Esophagus mucosa (tissue), 1 donor: ENCODE measurements around the gene PRXL2A. TPM values are rescaled to one million over a fixed set of nuclear protein-coding genes. Genes with fewer than 3 reads are reported as not detected.
"Not testable (repeated sequence)": the region's sequence is repeated elsewhere in the genome, so short reads cannot be mapped to it uniquely, and the experiment has no call there.

Source experiments
- ATAC-seq: fragments of 200-7000 bp; cut with Tn5 transposase; one replicate; pipeline ENCODE4 v1.9.1; 2020
- total RNA-seq: library from RNA; stranded (reverse); gene quantifications from one replicate; pipeline ENCODE4 v1.2.4, GENCODE V29; 2023
- donor health status: DM: yes; HTN: yes; CAD: no.

PRXL2A gene
- total RNA-seq, 1 donor from 2014 or later, result 209 TPM

GRCh38 chr10:80411681-80412220 lies 3.4 kb downstream of the PRXL2A start:
- peak; percentile 49 for ATAC-seq

- no peak for ATAC-seq
Measured at GRCh38 chr10:80412486-80412885, 4.1 kb downstream of the PRXL2A start.

GRCh38 chr10:80413271-80413996 lies 5.1 kb downstream of the PRXL2A start:
- ATAC-seq, result peak; percentile 90

- ATAC-seq, result peak; percentile 41
Measured at GRCh38 chr10:80414142-80414895, 6.0 kb downstream of the PRXL2A start.

GRCh38 chr10:80415734-80416478 lies 7.6 kb downstream of the PRXL2A start:
- ATAC-seq, result no peak

- ATAC-seq, result no peak
Measured at GRCh38 chr10:80416479-80417098, 8.2 kb downstream of the PRXL2A start.

- not testable (repeated sequence) for ATAC-seq
Measured at GRCh38 chr10:80417256-80417655, 8.9 kb downstream of the PRXL2A start.

GRCh38 chr10:80421050-80421706 lies 12.8 kb downstream of the PRXL2A start:
- no peak for ATAC-seq

- ATAC-seq, result no peak
Measured at GRCh38 chr10:80421707-80422536, 13.6 kb downstream of the PRXL2A start.

GRCh38 chr10:80425901-80426300 lies 17.6 kb downstream of the PRXL2A start:
- ATAC-seq, result no peak

- ATAC-seq, result no peak
Measured at GRCh38 chr10:80427541-80427940, 19.2 kb downstream of the PRXL2A start.

- peak; percentile 97 for ATAC-seq
Measured at GRCh38 chr10:80429521-80429973, 21.2 kb downstream of the PRXL2A start.

- ATAC-seq, result no peak
Measured at GRCh38 chr10:80433134-80433533, 24.8 kb downstream of the PRXL2A start.

- peak; percentile 16 for ATAC-seq
Measured at GRCh38 chr10:80436446-80437098, 28.2 kb downstream of the PRXL2A start.

GRCh38 chr10:80437227-80437626 lies 28.9 kb downstream of the PRXL2A start:
- peak; percentile 29 for ATAC-seq

- no peak for ATAC-seq
Measured at GRCh38 chr10:80441831-80442230, 33.5 kb downstream of the PRXL2A start.

- no peak for ATAC-seq
Measured at GRCh38 chr10:80442879-80443278, 34.5 kb downstream of the PRXL2A start.

- ATAC-seq, result peak; percentile 67
Measured at GRCh38 chr10:80443531-80443974, 35.2 kb downstream of the PRXL2A start.

- ATAC-seq, result no peak
Measured at GRCh38 chr10:80444124-80444523, 35.8 kb downstream of the PRXL2A start.

GRCh38 chr10:80444646-80445319 lies 36.4 kb downstream of the PRXL2A start:
- ATAC-seq, result peak; percentile 93
